ENCODE data around the gene FBXO9.

DNA sequence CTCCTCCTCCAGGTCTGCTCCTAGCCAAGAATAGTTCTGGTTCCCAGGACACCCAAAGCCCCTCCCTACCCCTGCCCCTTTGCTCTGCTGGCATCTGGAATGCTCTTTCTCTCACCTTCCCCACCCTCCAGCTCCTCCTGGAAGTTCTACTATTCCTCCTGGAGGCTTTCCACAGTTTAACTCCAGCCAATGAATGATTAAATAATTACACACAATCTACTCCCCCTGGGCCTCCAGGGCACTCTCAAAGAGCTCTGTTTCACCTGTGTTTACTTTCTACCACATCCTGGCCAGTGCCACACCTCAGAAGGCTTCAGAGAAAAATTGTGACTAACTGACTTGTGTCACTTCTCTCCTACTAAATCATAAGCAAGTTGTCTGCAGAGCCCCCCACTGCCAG is 47.2 kb downstream of the FBXO9 start:
- TF ChIP-seq, protein P1, sequence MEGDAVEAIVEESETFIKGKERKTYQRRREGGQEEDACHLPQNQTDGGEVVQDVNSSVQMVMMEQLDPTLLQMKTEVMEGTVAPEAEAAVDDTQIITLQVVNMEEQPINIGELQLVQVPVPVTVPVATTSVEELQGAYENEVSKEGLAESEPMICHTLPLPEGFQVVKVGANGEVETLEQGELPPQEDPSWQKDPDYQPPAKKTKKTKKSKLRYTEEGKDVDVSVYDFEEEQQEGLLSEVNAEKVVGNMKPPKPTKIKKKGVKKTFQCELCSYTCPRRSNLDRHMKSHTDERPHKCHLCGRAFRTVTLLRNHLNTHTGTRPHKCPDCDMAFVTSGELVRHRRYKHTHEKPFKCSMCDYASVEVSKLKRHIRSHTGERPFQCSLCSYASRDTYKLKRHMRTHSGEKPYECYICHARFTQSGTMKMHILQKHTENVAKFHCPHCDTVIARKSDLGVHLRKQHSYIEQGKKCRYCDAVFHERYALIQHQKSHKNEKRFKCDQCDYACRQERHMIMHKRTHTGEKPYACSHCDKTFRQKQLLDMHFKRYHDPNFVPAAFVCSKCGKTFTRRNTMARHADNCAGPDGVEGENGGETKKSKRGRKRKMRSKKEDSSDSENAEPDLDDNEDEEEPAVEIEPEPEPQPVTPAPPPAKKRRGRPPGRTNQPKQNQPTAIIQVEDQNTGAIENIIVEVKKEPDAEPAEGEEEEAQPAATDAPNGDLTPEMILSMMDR (IDR thresholded peaks at IDR 0.05) = no peak
- no peak for TF ChIP-seq POLR2A (IDR thresholded peaks at IDR 0.05)
- TF ChIP-seq EP300 (IDR thresholded peaks at IDR 0.05) = no peak
- no peak for TF ChIP-seq POLR2AphosphoS5 (IDR thresholded peaks at IDR 0.05)
